SK-N-SH treated with all-trans-retinoic acid at 6 μM for 48 hours (cell line): Measurements from ENCODE around the gene DHRS7B.

ENCODE experiments used
- ATAC-seq: fragments of 200-7000 bp; cut with Tn5 transposase; 3 replicates; pipeline ENCODE4 v1.9.1; 2020; ENCODE audit warnings: mild to moderate bottlenecking, moderate library complexity
- ARNTL ChIP-seq: fragments of 450-650 bp; formaldehyde crosslinking; IDR thresholded peaks from 2 replicates; pipeline ENCODE4 v1.5.0; 2020; ENCODE audit warnings: low read depth, mild to moderate bottlenecking, moderate library complexity, borderline replicate concordance
- BACH2 ChIP-seq: fragments of 250-450 bp; sonication (Bioruptor Pico); IDR thresholded peaks from 2 replicates; pipeline ENCODE4 v1.9.0; 2021; ENCODE audit warnings: mild to moderate bottlenecking, borderline replicate concordance
- CREB5 ChIP-seq: fragments of 250-450 bp; sonication (Bioruptor Pico); IDR thresholded peaks from 2 replicates; pipeline ENCODE4 v1.5.1; 2020; ENCODE audit warnings: low read depth, mild to moderate bottlenecking, moderate library complexity
- CSDC2 ChIP-seq: fragments of 250-450 bp; sonication (Bioruptor Pico); IDR thresholded peaks from 2 replicates; pipeline ENCODE4 v1.5.0; 2020; ENCODE audit warnings: mild to moderate bottlenecking, moderate library complexity
- CSRNP3 ChIP-seq: fragments of 250-450 bp; sonication (Bioruptor Pico); IDR thresholded peaks from 2 replicates; pipeline ENCODE4 v1.5.1; 2021; ENCODE audit warnings: mild to moderate bottlenecking, moderate library complexity
- ESRRG ChIP-seq: fragments of 250-450 bp; sonication (Bioruptor Pico); IDR thresholded peaks from 2 replicates; pipeline ENCODE4 v1.6.1; 2021; ENCODE audit warnings: mild to moderate bottlenecking
- GLIS3 ChIP-seq: fragments of 250-450 bp; sonication (Bioruptor Pico); IDR thresholded peaks from 2 replicates; pipeline ENCODE4 v1.5.0; 2020; ENCODE audit warnings: mild to moderate bottlenecking, moderate library complexity
- ISL1 ChIP-seq: fragments of 250-450 bp; sonication (Bioruptor Pico); IDR thresholded peaks from 2 replicates; pipeline ENCODE4 v2.1.2; 2022; ENCODE audit warnings: mild to moderate bottlenecking, moderate library complexity
- OSR1 ChIP-seq: fragments of 250-450 bp; sonication (Bioruptor Pico); IDR thresholded peaks from 2 replicates; pipeline ENCODE4 v1.8.0; 2022; ENCODE audit warnings: moderate library complexity, mild to moderate bottlenecking, inconsistent platforms
- RARB ChIP-seq: fragments of 250-450 bp; sonication (Bioruptor Pico); IDR thresholded peaks from 2 replicates; pipeline ENCODE4 v1.8.0; 2021; ENCODE audit warnings: mild to moderate bottlenecking, moderate library complexity
- SNAI2 ChIP-seq: fragments of 250-450 bp; sonication (Bioruptor Pico); IDR thresholded peaks from 2 replicates; pipeline ENCODE4 v1.5.0; 2020; ENCODE audit warnings: mild to moderate bottlenecking, moderate library complexity
- TOX ChIP-seq: fragments of 250-450 bp; sonication (Bioruptor Pico); IDR thresholded peaks from 2 replicates; pipeline ENCODE4 v1.8.0; 2021; ENCODE audit warnings: mild to moderate bottlenecking, moderate library complexity, borderline replicate concordance
- TSHZ2 ChIP-seq: fragments of 250-450 bp; sonication (Bioruptor Pico); IDR thresholded peaks from 2 replicates; pipeline ENCODE4 v1.5.0; 2020; ENCODE audit warnings: mild to moderate bottlenecking, moderate library complexity
- ZC3H10 ChIP-seq: fragments of 250-450 bp; sonication (Bioruptor Pico); IDR thresholded peaks from 2 replicates; pipeline ENCODE4 v1.5.1; 2021; ENCODE audit warnings: mild to moderate bottlenecking, moderate library complexity
- ZFP3 ChIP-seq: fragments of 250-450 bp; sonication (Bioruptor Pico); IDR thresholded peaks from 2 replicates; pipeline ENCODE4 v1.5.0; 2020; ENCODE audit warnings: mild to moderate bottlenecking, moderate library complexity
- ZFP30 ChIP-seq: fragments of 450-650 bp; formaldehyde crosslinking; IDR thresholded peaks from 2 replicates; pipeline ENCODE4 v1.5.0; 2022; ENCODE audit warnings: mild to moderate bottlenecking, moderate library complexity
- ZNF565 ChIP-seq: fragments of 450-650 bp; formaldehyde crosslinking; conservative IDR thresholded peaks from 2 replicates; pipeline ENCODE4 v1.5.0; 2020; ENCODE audit warnings: low read depth, mild to moderate bottlenecking, moderate library complexity
- ZNF70 ChIP-seq: fragments of 450-650 bp; formaldehyde crosslinking; IDR thresholded peaks from 2 replicates; pipeline ENCODE4 v1.5.0; 2020; ENCODE audit warnings: mild to moderate bottlenecking, moderate library complexity
- ZNF8 ChIP-seq: fragments of 450-650 bp; formaldehyde crosslinking; IDR thresholded peaks from 2 replicates; pipeline ENCODE4 v1.5.0; 2020; ENCODE audit warnings: mild to moderate bottlenecking, moderate library complexity
- TF ChIP-seq, protein P1 (sequence below): fragments of 250-450 bp; sonication (Bioruptor Pico); IDR thresholded peaks from 2 replicates; pipeline ENCODE4 v1.8.0; 2021; ENCODE audit warnings: low read depth, mild to moderate bottlenecking, moderate library complexity, borderline replicate concordance

The DHRS7B gene

DNA sequence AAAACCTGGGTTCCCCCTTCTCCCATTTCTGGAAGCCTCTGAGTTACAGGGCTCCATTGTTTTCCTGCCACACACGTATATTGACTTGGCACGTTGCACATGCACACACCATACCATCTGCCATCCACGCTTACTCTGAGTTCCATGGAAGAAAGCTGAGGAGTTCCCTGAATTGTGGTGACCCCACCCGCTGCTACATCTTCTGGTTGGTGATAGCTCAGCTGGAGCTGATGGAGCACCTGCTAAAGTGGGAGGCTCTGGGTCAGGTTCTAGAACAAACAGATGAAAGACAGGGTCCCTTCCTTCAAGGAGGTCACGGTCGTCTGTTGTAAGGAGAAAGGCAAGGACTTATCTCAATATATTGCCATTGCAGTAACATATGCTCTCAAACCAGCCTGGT lies 46.1 kb downstream of the DHRS7B start:
- TF ChIP-seq ZC3H10 (CRISPR knock-in tag) (no peak), ZFP3 (CRISPR knock-in tag) (no peak), CREB5 (CRISPR knock-in tag) (no peak), ZNF70 (CRISPR knock-in tag) (no peak)

DNA sequence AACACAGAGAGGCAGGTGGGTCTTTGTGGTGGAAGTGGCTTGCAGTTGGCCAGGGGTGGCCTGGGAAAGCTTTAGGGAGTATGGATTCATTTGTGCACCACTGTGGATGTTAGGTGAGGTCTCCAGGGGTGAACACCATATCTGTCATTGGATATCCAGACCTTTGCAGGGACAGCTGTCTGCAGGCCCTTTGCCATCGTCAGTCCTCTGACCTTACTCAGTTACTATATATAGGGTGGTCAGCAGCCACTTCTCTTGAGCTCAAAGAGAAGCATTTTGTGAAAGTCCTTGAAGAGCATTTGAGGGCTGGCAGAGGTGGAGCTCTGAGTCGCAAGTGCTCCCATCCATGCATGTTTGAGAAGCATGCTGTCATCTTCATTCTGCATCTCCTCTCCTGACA lies 46.8 kb downstream of the DHRS7B start:
- no peak for TF ChIP-seq ZNF70 (CRISPR knock-in tag)
- TF ChIP-seq ARNTL (CRISPR knock-in tag): no peak
- TF ChIP-seq ESRRG (CRISPR knock-in tag): no peak
- TF ChIP-seq OSR1 (CRISPR knock-in tag): no peak
- TF ChIP-seq CSRNP3 (CRISPR knock-in tag): no peak
- TF ChIP-seq RARB (CRISPR knock-in tag): no peak
- no peak for TF ChIP-seq GLIS3 (CRISPR knock-in tag)
- TF ChIP-seq CSDC2 (CRISPR knock-in tag): no peak
- TF ChIP-seq TSHZ2 (CRISPR knock-in tag): no peak
- TF ChIP-seq CREB5 (CRISPR knock-in tag): no peak
- TF ChIP-seq ZC3H10 (CRISPR knock-in tag): no peak
- TF ChIP-seq ZFP30 (CRISPR knock-in tag): no peak
- TF ChIP-seq ZNF8 (CRISPR knock-in tag): no peak
- no peak for TF ChIP-seq BACH2 (CRISPR knock-in tag)
- no peak for TF ChIP-seq ZNF565 (CRISPR knock-in tag)
- TF ChIP-seq TOX (CRISPR knock-in tag): no peak
- TF ChIP-seq, all 23 proteins: peak for 0
- ATAC-seq: no peak

More for the DNA sequence above, 46.1 kb downstream of the DHRS7B start:
- ATAC-seq: no peak

DNA sequence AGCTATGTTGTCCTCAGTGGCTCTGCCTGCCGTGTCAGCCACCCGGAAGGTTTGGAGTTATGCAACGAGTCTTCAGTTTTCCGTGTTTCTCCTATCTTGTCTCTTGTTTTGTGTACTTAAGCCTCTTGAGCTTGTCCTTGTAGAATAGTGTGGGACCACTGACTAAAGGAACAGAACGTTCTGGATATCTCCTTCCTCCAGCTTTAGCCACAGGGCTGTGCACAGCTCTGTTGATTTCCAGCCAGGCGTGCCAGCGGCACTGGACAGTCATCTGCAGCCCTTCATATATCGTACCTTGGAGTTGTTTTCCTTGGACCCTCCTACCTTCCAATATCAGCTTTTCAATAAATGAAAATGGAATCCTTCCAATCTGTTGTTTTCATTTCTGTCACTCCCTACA lies 47.4 kb downstream of the DHRS7B start:
- no peak for ATAC-seq
- no peak for TF ChIP-seq TSHZ2 (CRISPR knock-in tag)
- no peak for TF ChIP-seq BACH2 (CRISPR knock-in tag)
- TF ChIP-seq SNAI2 (CRISPR knock-in tag): no peak
- no peak for TF ChIP-seq CREB5 (CRISPR knock-in tag)
- TF ChIP-seq, protein P1, sequence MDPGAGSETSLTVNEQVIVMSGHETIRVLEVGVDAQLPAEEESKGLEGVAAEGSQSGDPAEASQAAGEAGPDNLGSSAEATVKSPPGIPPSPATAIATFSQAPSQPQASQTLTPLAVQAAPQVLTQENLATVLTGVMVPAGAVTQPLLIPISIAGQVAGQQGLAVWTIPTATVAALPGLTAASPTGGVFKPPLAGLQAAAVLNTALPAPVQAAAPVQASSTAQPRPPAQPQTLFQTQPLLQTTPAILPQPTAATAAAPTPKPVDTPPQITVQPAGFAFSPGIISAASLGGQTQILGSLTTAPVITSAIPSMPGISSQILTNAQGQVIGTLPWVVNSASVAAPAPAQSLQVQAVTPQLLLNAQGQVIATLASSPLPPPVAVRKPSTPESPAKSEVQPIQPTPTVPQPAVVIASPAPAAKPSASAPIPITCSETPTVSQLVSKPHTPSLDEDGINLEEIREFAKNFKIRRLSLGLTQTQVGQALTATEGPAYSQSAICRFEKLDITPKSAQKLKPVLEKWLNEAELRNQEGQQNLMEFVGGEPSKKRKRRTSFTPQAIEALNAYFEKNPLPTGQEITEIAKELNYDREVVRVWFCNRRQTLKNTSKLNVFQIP (CRISPR knock-in tag): no peak
- TF ChIP-seq ZFP3 (CRISPR knock-in tag): no peak
- TF ChIP-seq ISL1: no peak
- no peak for TF ChIP-seq ZFP30 (CRISPR knock-in tag)
